Embryonic facial prominence (tissue), 1 donor: ENCODE measurements around the gene PDE4D.

ENCODE experiments used
- DNase-seq: peaks from one replicate; pipeline ENCODE4 v3.0.0-alpha.2; 2016; ENCODE audit errors: extremely low spot score

Gene PDE4D

GRCh38 chr5:59838989-59839388, 54.5 kb downstream of the PDE4D start:
- DNase-seq = no peak

- no peak for DNase-seq
Measured at GRCh38 chr5:59838067-59838466, 55.5 kb downstream of the PDE4D start.

GRCh38 chr5:59837071-59837470, 56.5 kb downstream of the PDE4D start:
- no peak for DNase-seq

- DNase-seq = no peak
Measured at GRCh38 chr5:59835800-59836199, 57.7 kb downstream of the PDE4D start.

- DNase-seq = no peak
Measured at GRCh38 chr5:59833448-59833847, 60.1 kb downstream of the PDE4D start.

- no peak for DNase-seq
Measured at GRCh38 chr5:59832577-59833301, 60.8 kb downstream of the PDE4D start.

GRCh38 chr5:59831326-59832010, 62.1 kb downstream of the PDE4D start:
- DNase-seq = no peak

- no peak for DNase-seq
Measured at GRCh38 chr5:59830536-59831200, 62.9 kb downstream of the PDE4D start.

GRCh38 chr5:59829922-59830321, 63.6 kb downstream of the PDE4D start:
- no peak for DNase-seq

GRCh38 chr5:59829386-59829785, 64.1 kb downstream of the PDE4D start:
- DNase-seq = no peak

GRCh38 chr5:59828623-59829022, 64.9 kb downstream of the PDE4D start:
- DNase-seq = no peak

GRCh38 chr5:59826996-59827395, 66.5 kb downstream of the PDE4D start:
- DNase-seq = no peak

- no peak for DNase-seq
Measured at GRCh38 chr5:59823420-59823819, 70.1 kb downstream of the PDE4D start.

- DNase-seq = no peak
Measured at GRCh38 chr5:59819806-59820205, 73.7 kb downstream of the PDE4D start.

GRCh38 chr5:59817536-59817935, 76.0 kb downstream of the PDE4D start:
- no peak for DNase-seq

- no peak for DNase-seq
Measured at GRCh38 chr5:59816654-59817300, 76.7 kb downstream of the PDE4D start.

- no peak for DNase-seq
Measured at GRCh38 chr5:59814537-59814872, 79.0 kb downstream of the PDE4D start.

- peak; percentile 75 for DNase-seq
Measured at GRCh38 chr5:59813761-59814536, 79.6 kb downstream of the PDE4D start.

- DNase-seq = peak; percentile 69
Measured at GRCh38 chr5:59810041-59810440, 83.5 kb downstream of the PDE4D start.

- DNase-seq = no peak
Measured at GRCh38 chr5:59807806-59808205, 85.7 kb downstream of the PDE4D start.

- no peak for DNase-seq
Measured at GRCh38 chr5:59800347-59800893, 93.1 kb downstream of the PDE4D start.
